ENCODE results near the gene UNC13A.

- TF ChIP-seq CTCF (IDR thresholded peaks at IDR 0.05) (no peak), POLR2A (IDR thresholded peaks at IDR 0.05) (no peak)
These were observed 85.2 kb downstream of the UNC13A start for GRCh38 chr19:17602872-17603510.

Data from adrenal gland (tissue), 5 donors.